ENCODE data around the gene NCBP3. TPM values are rescaled to one million over a fixed set of nuclear protein-coding genes. Genes with fewer than 3 reads are reported as not detected.

NCBP3 gene
- total and polyA plus RNA-seq, 2 of the 4 experiments (the other 2 are of a cell fraction), result 10.8 to 13.5 TPM

- dilution Hi-C loops (cut with HindIII; ENCODE audit: low sequenced_read_pairs, unreplicated experiment), result no loop called here
- no peaks in the 10 kb centered on the region for H3K79me1 ChIP-seq (ENCODE audit: low read depth in 1 of 2, low read length in 2 of 2)
- no peak overlapping the region for H2AK9ac ChIP-seq (replicated peaks; ENCODE audit: low read depth, low read length, poor library complexity)
- no peaks in the 10 kb centered on the region for H3K9me1 ChIP-seq (ENCODE audit: insufficient read depth, low read length)
- H3K23ac ChIP-seq (ENCODE audit: low read depth, low read length), result no peak overlapping the region
- 44% methylated on average over 3 of the region's 6 CpGs; no CpG with 5 or more reads in 1 of the 2 experiments for WGBS, 2 experiments (ENCODE audit: extremely low coverage in 2 of 2, insufficient read length in 1 of 2)
- H2AK5ac ChIP-seq (ENCODE audit: low read depth, low read length), result no peak overlapping the region
- TF ChIP-seq BHLHE40 (IDR thresholded peaks at IDR 0.05; ENCODE audit: low read depth, low read length) (no peak), USF2 (IDR thresholded peaks at IDR 0.05; ENCODE audit: low read depth, low read length) (no peak), CTCF (conservative IDR thresholded peaks at IDR 0.05; ENCODE audit: low read depth, low read length) (no peak), RAD21 (IDR thresholded peaks at IDR 0.05; ENCODE audit: low read length) (no peak), SMC3 (IDR thresholded peaks at IDR 0.05; ENCODE audit: low read depth, low read length) (no peak), POLR2A (IDR thresholded peaks at IDR 0.05; ENCODE audit: low read depth, low read length) (no peak), MAFK (IDR thresholded peaks at IDR 0.05; ENCODE audit: low read depth, low read length) (no peak), MXI1 (IDR thresholded peaks at IDR 0.05; ENCODE audit: borderline replicate concordance, low read depth, low read length) (no peak), MAZ (IDR thresholded peaks at IDR 0.05; ENCODE audit: borderline replicate concordance, low read depth, low read length) (no peak), CHD1 (IDR thresholded peaks at IDR 0.05; ENCODE audit: low read depth, low read length) (no peak), ELK1 (IDR thresholded peaks at IDR 0.05; ENCODE audit: borderline replicate concordance, low read depth, low read length) (no peak), NFE2L2 (IDR thresholded peaks at IDR 0.05; ENCODE audit: low read depth, low read length) (no peak), CEBPB (IDR thresholded peaks at IDR 0.05; ENCODE audit: low read depth, low read length) (no peak), RCOR1 (IDR thresholded peaks at IDR 0.05; ENCODE audit: insufficient replicate concordance, low read length) (no peak), FOS (IDR thresholded peaks at IDR 0.05; ENCODE audit: low read depth, low read length) (no peak)
- H3K14ac ChIP-seq (replicated peaks; ENCODE audit: low read depth, low read length), result no peak overlapping the region
- H3K18ac ChIP-seq (ENCODE audit: low read depth, low read length), result no peak overlapping the region
- H3K4me2 ChIP-seq (ENCODE audit: low read depth, low read length), result no peak overlapping the region
- ATAC-seq (ENCODE audit: low read depth) (no peak), DNase-seq (no peak)
- H2BK15ac ChIP-seq (ENCODE audit: low read depth, low read length), result no peak overlapping the region
- intact Hi-C loops (cut with micrococcal nuclease), result no loop called here
- H2BK120ac ChIP-seq (ENCODE audit: low read depth, low read length), result no peak overlapping the region
- no peaks in the 10 kb centered on the region for H3K9me3 ChIP-seq (ENCODE audit: control insufficient read depth, insufficient read depth, low read length)
- H3K27me3 ChIP-seq (ENCODE audit: control insufficient read depth, insufficient read depth, low read length), result no peaks in the 10 kb centered on the region; the same call in 1 of the 2 replicates
- in situ Hi-C loops (cut with MboI; ENCODE audit: low sequenced_read_pairs), result no loop called here
- no peak overlapping the region for H3K27ac ChIP-seq (ENCODE audit: insufficient read depth, low read length)
- no peak overlapping the region for H4K8ac ChIP-seq (ENCODE audit: low read depth in 2 of 2, low read length in 2 of 2)
- no peaks in the 10 kb centered on the region for H3K36me3 ChIP-seq (ENCODE audit: control insufficient read depth, insufficient read depth, low read length)
- CTCF ChIA-PET, result interaction anchor here (0.6 kb wide), 1 partner anchor 293 kb away, joined by 3 read pairs; no protein-coding TSS in a partner anchor
- no peak overlapping the region for H3K56ac ChIP-seq (ENCODE audit: extremely low read depth, insufficient read depth, low read length)
- no peak overlapping the region for H2BK5ac ChIP-seq (ENCODE audit: low read depth, low read length, poor library complexity, severe bottlenecking)
- H2BK20ac ChIP-seq (ENCODE audit: low read depth, low read length), result no peak overlapping the region
- no peak overlapping the region for H2AFZ ChIP-seq (replicated peaks; ENCODE audit: low read length, poor library complexity)
- no peak overlapping the region for H4K5ac ChIP-seq (ENCODE audit: low read depth, low read length)
- no peak overlapping the region for H3K4me3 ChIP-seq (ENCODE audit: insufficient read depth, low read depth, low read length)
- BruUV-seq (replicated peaks), result no TSS peak
- H4K20me1 ChIP-seq (ENCODE audit: insufficient read depth, low read length), result no peaks in the 10 kb centered on the region
- H4K91ac ChIP-seq (ENCODE audit: insufficient read depth, low read depth, low read length), result no peak overlapping the region
- H3K9ac ChIP-seq (ENCODE audit: low read depth, low read length), result no peak overlapping the region
- H3K4ac ChIP-seq (ENCODE audit: low read depth, low read length), result no peak overlapping the region
- H3K4me1 ChIP-seq (ENCODE audit: control insufficient read depth, insufficient read depth, low read length), result no peaks in the 10 kb centered on the region
- POLR2A ChIA-PET (ENCODE audit: unreplicated experiment), result interaction anchor here (0.5 to 0.6 kb wide), 2 partner anchors 25 to 37 kb away, joined by 3 to 7 read pairs; no protein-coding TSS in a partner anchor
These were observed 65.1 kb downstream of the NCBP3 start for GRCh38 chr17:3780986-3781385.

Data from IMR-90 (cell line).